Dendritic cell treated with granulocyte-macrophage colony-stimulating factor and Interleukin-4, amounts not matched to agents 40 ng/mL and 50 ng/mL, for 4 days (primary cell): ENCODE data around the gene TCF3.
"Not testable (repeated sequence)": the region's sequence is repeated elsewhere in the genome, so short reads cannot be mapped to it uniquely, and the experiment has no call there.

ENCODE experiments used
- H3K27ac Mint-ChIP-seq: one replicate; pipeline ENCODE4 v1.8.0; 2022; ENCODE audit warnings: mild to moderate bottlenecking, mixed read lengths
- H3K27me3 Mint-ChIP-seq: one replicate; pipeline ENCODE4 v1.8.0; 2022; ENCODE audit warnings: mild to moderate bottlenecking, mixed read lengths
- H3K36me3 Mint-ChIP-seq: one replicate; pipeline ENCODE4 v1.8.0; 2022; ENCODE audit warnings: low read depth, mixed read lengths
- H3K4me1 Mint-ChIP-seq: one replicate; pipeline ENCODE4 v1.8.0; 2022; ENCODE audit warnings: low read depth, mixed read lengths
- H3K4me3 Mint-ChIP-seq: one replicate; pipeline ENCODE4 v1.8.0; 2022; ENCODE audit warnings: mild to moderate bottlenecking, moderate library complexity, mixed read lengths
- H3K9me3 Mint-ChIP-seq: one replicate; pipeline ENCODE4 v1.8.0; 2022; ENCODE audit warnings: mixed read lengths
- intact Hi-C: fragments of 100-400 bp; cut with micrococcal nuclease; formaldehyde crosslinking; loops from one replicate; pipeline ENCODE4 v1.15.0; 2022

TCF3 gene

DNA sequence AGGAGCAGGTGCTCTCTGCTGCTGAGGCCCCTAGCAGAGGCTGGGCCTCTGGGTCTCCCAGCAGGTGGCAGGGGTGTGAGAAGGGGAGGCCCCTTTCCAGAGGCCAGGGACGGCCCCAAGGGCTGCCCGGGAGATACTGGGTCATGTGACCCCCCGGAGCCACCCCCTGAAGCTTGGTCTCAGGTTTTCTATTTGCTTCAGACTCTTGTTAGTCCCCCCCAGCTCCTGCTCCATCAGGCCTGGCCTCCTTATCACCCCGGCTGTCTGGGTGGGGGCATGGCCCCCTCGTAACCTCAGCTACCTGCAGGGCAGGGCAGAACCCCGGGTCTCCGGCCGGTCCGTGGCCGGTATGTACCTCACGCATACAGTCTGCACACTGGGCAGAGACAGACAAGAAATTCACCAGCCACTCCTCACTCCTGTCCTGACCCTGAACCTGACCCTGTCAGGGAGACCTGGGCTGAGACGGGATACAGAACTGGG lies 13.2 kb upstream of the TCF3 start:
- peaks cover 47% of the 10 kb centered on the region for H3K27me3 Mint-ChIP-seq
- H3K9me3 Mint-ChIP-seq: no peaks in the 10 kb centered on the region
- H3K4me3 Mint-ChIP-seq: no peak overlapping the region
- peaks cover 38% of the 10 kb centered on the region for H3K4me1 Mint-ChIP-seq
- peak overlapping the region; percentile 37 for H3K27ac Mint-ChIP-seq
- H3K36me3 Mint-ChIP-seq: no peaks in the 10 kb centered on the region
- intact Hi-C loops: no loop called here

- Mint-ChIP-seq H3K36me3 (no peaks in the 10 kb centered on the region), H3K4me3 (no peak overlapping the region), H3K4me1 (peaks cover 44% of the 10 kb centered on the region), H3K27ac (no peak overlapping the region), H3K27me3 (peaks cover 30% of the 10 kb centered on the region), H3K9me3 (no peaks in the 10 kb centered on the region)
- intact Hi-C loops: no loop called here
Observed at GRCh38 chr19:1663852-1664251, 11.4 kb upstream of the TCF3 start.

DNA sequence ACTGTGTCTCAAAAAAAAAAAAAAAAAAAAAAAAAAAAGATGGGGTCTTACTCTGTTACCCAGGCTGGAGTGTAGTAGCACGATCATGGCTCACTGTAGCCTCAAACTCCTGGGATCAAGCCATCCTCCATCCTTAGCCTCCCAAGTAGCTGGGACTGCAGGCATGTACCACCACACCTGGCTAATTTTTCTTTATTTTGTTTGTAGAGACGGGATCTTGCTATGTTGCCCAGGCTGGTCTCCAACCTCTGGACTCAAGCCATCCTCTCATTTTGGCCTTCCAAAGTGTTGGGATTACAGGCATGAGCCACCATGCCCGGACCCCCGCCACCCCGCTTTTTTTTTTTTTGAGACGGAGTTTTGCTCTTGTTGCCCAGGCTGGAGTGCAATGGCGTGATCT lies 10.8 kb upstream of the TCF3 start:
- intact Hi-C loops, H3K27ac Mint-ChIP-seq, H3K4me3 Mint-ChIP-seq, H3K36me3 Mint-ChIP-seq, H3K9me3 Mint-ChIP-seq: not testable (repeated sequence)
- Mint-ChIP-seq H3K4me1 (peaks cover 44% of the 10 kb centered on the region), H3K27me3 (peaks cover 25% of the 10 kb centered on the region)

GRCh38 chr19:1661995-1662394 lies 9.6 kb upstream of the TCF3 start:
- peaks cover 41% of the 10 kb centered on the region for H3K4me1 Mint-ChIP-seq
- intact Hi-C loops: no loop called here
- H3K27me3 Mint-ChIP-seq: peaks cover 14% of the 10 kb centered on the region
- no peak overlapping the region for H3K27ac Mint-ChIP-seq
- H3K4me3 Mint-ChIP-seq: no peak overlapping the region
- H3K36me3 Mint-ChIP-seq: no peaks in the 10 kb centered on the region
- no peaks in the 10 kb centered on the region for H3K9me3 Mint-ChIP-seq

DNA sequence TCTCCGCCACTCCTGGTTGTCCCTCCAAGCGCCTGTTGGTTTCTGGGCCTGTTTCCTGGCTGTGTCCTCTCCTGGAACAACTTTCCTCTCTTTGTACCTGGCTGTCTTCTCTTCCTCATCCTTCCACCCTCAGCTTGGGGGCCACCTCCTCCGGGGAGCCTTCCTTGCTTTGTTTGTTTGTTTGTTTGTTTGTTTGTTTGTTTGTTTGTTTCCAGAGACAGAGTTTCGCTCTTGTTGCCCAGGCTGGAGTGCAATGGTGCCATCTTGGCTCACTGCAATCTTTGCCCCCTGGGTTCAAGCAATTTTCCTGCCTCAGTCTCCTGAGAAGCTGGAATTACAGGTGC lies 6.6 kb upstream of the TCF3 start:
- H3K27me3 Mint-ChIP-seq: peaks cover 2% of the 10 kb centered on the region
- no peaks in the 10 kb centered on the region for H3K9me3 Mint-ChIP-seq
- no peaks in the 10 kb centered on the region for H3K36me3 Mint-ChIP-seq
- no peak overlapping the region for H3K4me3 Mint-ChIP-seq
- H3K27ac Mint-ChIP-seq: peak overlapping the region; percentile 78
- intact Hi-C loops: no loop called here
- H3K4me1 Mint-ChIP-seq: peaks cover 54% of the 10 kb centered on the region

DNA sequence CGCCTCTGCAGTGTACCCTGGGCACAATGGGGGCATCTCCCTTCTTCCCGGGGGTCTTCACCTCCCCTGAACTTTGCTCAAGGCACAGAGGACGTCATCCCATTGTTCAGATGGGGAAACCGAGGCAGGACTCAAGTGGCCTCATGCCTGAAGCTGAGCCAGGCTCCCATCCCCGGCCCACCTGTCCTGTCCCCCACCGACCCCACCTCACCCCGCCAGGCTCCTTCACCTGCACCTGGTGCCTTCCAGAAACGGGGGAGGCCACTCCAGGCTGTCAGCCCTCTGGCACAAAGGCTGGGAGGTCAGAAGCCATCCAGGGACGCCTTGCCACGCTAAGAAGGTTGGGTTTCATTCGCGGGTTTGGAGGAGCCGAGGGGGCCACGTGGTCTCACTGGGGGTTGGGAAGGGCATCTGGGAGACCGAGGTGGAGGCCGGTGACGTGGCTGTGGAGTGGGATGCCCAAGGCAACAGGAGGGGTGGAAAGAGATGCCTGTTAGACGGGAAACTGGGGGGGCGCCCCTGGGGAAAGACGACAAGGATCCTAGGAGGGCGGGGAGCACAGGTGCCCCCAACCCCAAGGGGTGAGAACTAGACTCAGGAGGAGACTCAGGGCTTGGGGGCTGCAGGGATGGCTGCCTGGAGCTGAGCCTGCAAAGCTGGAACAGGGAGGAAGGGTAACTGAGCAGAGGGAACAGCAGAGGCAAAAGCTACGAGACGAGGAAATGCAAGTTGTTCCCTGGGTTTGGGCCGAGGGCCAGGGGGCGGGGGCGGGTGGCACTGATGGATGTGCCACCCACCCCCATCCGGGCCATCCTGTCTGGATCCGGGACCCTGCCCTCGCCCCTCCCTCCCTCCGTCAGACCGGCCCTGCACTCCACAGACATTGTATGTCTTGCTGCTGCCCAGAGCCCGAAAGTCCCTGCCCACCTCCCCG lies 6.0 kb upstream of the TCF3 start:
- no peak overlapping the region for H3K27ac Mint-ChIP-seq
- peaks cover under 1% of the 10 kb centered on the region for H3K27me3 Mint-ChIP-seq
- intact Hi-C loops: no loop called here

DNA sequence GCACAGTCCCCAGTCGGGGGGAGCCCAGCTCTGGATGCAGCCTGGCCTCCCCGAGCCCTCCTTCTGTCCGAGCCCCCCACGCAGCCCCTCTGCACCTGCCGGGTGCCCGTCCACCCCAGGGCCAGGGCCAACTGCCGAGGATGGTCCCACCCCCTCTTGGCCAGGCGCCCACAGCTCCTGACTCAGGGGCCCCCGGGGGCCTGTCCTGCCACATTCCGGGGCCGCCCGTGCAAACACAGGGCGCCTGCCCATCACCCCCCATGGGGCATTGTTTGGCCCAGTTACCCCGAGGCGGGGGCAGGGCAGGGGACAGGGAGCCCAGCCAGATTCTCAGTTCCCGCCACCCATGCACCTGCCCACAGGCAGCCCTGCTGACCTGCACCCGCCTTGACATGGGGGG lies 5.3 kb upstream of the TCF3 start:
- intact Hi-C loops: no loop called here
- Mint-ChIP-seq H3K4me3 (no peak overlapping the region), H3K27ac (peak overlapping the region; percentile 56), H3K36me3 (no peaks in the 10 kb centered on the region), H3K9me3 (no peaks in the 10 kb centered on the region), H3K4me1 (peaks cover 55% of the 10 kb centered on the region), H3K27me3 (no peaks in the 10 kb centered on the region)

More for the DNA sequence above, 6.0 kb upstream of the TCF3 start:
- H3K36me3 Mint-ChIP-seq: no peaks in the 10 kb centered on the region
- H3K4me3 Mint-ChIP-seq: no peak overlapping the region
- H3K9me3 Mint-ChIP-seq: no peaks in the 10 kb centered on the region
- H3K4me1 Mint-ChIP-seq: peaks cover 55% of the 10 kb centered on the region

- no peaks in the 10 kb centered on the region for H3K9me3 Mint-ChIP-seq
- intact Hi-C loops: no loop called here
- peaks cover 55% of the 10 kb centered on the region for H3K4me1 Mint-ChIP-seq
- no peaks in the 10 kb centered on the region for H3K36me3 Mint-ChIP-seq
- H3K27me3 Mint-ChIP-seq: no peaks in the 10 kb centered on the region
- no peak overlapping the region for H3K4me3 Mint-ChIP-seq
- peak overlapping the region; percentile 56 for H3K27ac Mint-ChIP-seq
Observed at GRCh38 chr19:1656988-1657536, 4.6 kb upstream of the TCF3 start.

DNA sequence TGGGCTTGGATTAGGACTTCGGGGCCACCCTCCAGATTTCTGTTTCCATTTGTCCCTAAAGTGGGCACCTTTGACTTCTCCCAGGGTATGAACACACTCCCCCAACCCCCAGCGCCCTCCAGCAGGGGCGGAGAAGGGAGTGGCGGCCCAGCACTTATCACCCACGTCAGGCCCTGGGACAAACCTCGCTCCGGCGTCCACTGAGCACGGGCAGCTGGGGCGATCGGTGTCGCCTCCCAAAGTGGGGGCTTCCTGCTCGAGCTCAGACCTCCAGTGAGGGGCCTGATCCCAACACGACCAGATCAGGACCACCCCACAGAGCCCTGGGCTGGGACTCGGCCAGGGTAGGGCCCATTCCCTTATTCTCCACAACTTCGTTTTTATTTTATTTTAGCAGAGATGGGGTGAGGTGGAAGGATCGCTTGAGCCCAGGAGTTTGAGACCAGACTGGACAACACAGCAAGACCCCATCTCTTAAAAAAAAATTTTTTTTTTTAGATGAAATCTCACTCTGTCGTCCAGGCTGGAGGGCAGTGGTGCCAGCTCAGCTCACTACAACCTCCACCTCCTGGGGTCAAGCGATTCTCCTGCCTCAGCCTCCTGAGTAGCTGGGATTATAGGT lies 3.7 kb upstream of the TCF3 start:
- Mint-ChIP-seq H3K4me3 (no peak overlapping the region), H3K36me3 (peaks cover 2% of the 10 kb centered on the region), H3K9me3 (no peaks in the 10 kb centered on the region), H3K27me3 (peaks cover 2% of the 10 kb centered on the region), H3K4me1 (peaks cover 59% of the 10 kb centered on the region), H3K27ac (peak overlapping the region; percentile 56)
- intact Hi-C loops: no loop called here

DNA sequence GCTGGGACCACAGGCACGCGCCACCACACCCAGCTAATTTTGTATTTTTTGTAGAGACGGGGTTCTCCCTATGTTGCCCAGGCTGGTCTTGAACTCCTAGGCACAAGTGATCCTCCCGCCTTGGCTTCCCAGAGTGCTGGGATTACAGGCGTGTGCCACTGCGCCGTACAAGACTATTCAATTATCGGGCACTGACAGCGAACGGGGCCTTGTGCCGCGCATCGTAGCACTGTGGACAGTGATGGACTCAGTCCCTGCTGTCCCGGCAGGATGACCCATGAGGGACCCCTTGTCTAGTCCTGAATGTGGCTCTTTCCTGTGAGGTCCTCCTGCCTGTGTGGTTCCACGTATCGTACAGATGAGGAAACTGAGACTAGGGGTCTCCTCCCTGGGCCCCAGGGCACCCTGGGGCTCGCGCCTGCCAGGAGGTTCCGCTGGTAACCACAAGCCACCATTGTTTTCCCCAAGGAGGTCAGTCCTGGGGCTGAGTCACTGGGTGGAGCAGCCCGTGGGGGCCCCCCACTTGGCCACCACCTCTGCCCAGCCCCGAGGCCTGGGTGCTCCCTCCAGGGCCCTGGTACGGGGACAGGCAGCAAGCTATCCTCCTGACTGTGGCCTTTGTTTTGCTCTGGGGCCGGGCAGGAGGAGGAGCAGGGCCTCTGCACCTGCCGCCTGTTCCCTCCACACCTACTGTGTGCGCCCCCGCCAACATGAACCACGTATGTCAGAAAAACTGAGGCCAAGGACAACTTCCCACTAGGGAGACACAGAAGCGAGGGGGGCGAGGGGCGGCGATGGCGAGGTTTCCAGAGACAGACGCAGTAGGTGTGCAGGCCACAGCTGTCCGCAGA lies 2.9 kb upstream of the TCF3 start:
- Mint-ChIP-seq H3K4me3 (no peak overlapping the region), H3K27me3 (peaks cover 2% of the 10 kb centered on the region), H3K9me3 (no peaks in the 10 kb centered on the region), H3K36me3 (peaks cover 9% of the 10 kb centered on the region), H3K4me1 (peaks cover 62% of the 10 kb centered on the region), H3K27ac (peak overlapping the region; percentile 48)
- intact Hi-C loops: no loop called here

- H3K4me3 Mint-ChIP-seq: peak overlapping the region; percentile 13
- peaks cover 19% of the 10 kb centered on the region for H3K36me3 Mint-ChIP-seq
- peaks cover 61% of the 10 kb centered on the region for H3K4me1 Mint-ChIP-seq
- intact Hi-C loops: no loop called here
- H3K27me3 Mint-ChIP-seq: peaks cover 2% of the 10 kb centered on the region
- H3K27ac Mint-ChIP-seq: peak overlapping the region; percentile 48
- H3K9me3 Mint-ChIP-seq: no peaks in the 10 kb centered on the region
Observed at GRCh38 chr19:1654178-1654792, 1.9 kb upstream of the TCF3 start.

DNA sequence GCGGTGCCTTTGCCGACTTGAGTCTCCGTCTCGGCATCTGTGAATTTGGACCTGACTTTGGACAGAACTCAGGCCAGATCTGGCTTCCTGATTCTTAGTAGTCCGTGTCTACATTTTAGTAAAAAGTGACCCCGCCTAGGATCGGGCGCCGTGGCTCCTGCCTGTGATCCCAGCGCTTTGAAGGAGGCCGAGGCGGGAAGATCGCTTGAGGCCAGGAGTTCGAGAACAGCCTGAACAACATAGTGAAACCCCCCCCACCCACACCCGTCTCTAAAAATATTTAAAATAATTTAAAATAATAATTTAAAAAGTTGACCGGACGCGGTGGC lies 849 bp upstream of the TCF3 start:
- intact Hi-C loops: loop anchor here (1.0 to 2.0 kb wide), 2 partner anchors 16 to 48 kb away; partner anchors contain the start of gene UQCR11
- Mint-ChIP-seq H3K4me3 (peak overlapping the region; percentile 75), H3K36me3 (peaks cover 29% of the 10 kb centered on the region), H3K27ac (peak overlapping the region; percentile 97), H3K27me3 (peaks cover 2% of the 10 kb centered on the region), H3K4me1 (peaks cover 55% of the 10 kb centered on the region), H3K9me3 (no peaks in the 10 kb centered on the region)

GRCh38 chr19:1651568-1652291 lies 685 bp downstream of the TCF3 start:
- Mint-ChIP-seq H3K27ac (peak overlapping the region; percentile 64), H3K4me1 (peaks cover 45% of the 10 kb centered on the region), H3K27me3 (peaks cover 2% of the 10 kb centered on the region), H3K36me3 (peaks cover 44% of the 10 kb centered on the region), H3K4me3 (peak overlapping the region; percentile 82), H3K9me3 (no peaks in the 10 kb centered on the region)
- intact Hi-C loops: loop anchor here (2.0 kb wide), 1 partner anchor 17 kb away; no protein-coding TSS in a partner anchor
